GM12878 (cell line): ENCODE measurements around the gene MRGPRF. TPM values are rescaled to one million over a fixed set of nuclear protein-coding genes. Genes with fewer than 3 reads are reported as not detected.

Source experiments
- ATAC-seq: fragments of 200-7000 bp; cut with Tn5 transposase; 3 replicates; pipeline ENCODE4 v1.9.1; 2020; ENCODE audit warnings: mild to moderate bottlenecking, moderate library complexity
- BruUV-seq: library from RNA; stranded (reverse); fragments of 400-500 nt; replicated peaks from 2 replicates; lab custom pipeline; 2021; lab: Mats Ljungman, UMichigan
- CTCF ChIA-PET: fragments of 300-600 bp; sonication (Branson Sonifier 250); formaldehyde crosslinking; extraction: SDS; loops from one replicate; lab custom pipeline; 2021; ENCODE audit warnings: inconsistent platforms; lab: Yijun Ruan, JAX
- POLR2A ChIA-PET: fragments of 350-600 bp; formaldehyde crosslinking; extraction: SDS; loops from one replicate; lab custom pipeline; 2021; ENCODE audit warnings: inconsistent platforms; lab: Charles Lee
- RAD21 ChIA-PET: fragments of 300-600 bp; sonication (Branson Sonifier 250); formaldehyde crosslinking; loops from one replicate; lab custom pipeline; 2023; ENCODE audit warnings: antibody characterized with exemption; ENCODE audit not compliant: unreplicated experiment; lab: Charles Lee
- SMC1A ChIA-PET: fragments of 300-600 bp; sonication (Branson Sonifier 250); formaldehyde crosslinking; loops from one replicate; lab custom pipeline; 2023; ENCODE audit not compliant: unreplicated experiment, uncharacterized antibody; lab: Charles Lee
- DNase-seq: peaks from one replicate; pipeline ENCODE4 v3.0.0-alpha.2; 2011; ENCODE audit warnings: low read depth, low spot score
- FAIRE-seq: peaks from 3 replicates; lab custom pipeline; 2011; peaks lifted over from hg19 to GRCh38; lab: Jason Lieb, UNC
- H2AFZ ChIP-seq: 2 replicates; pipeline ENCODE4 v1.6.0; 2011; ENCODE audit warnings: low read depth, low read length, control low read depth; ENCODE audit not compliant: control insufficient read depth
- H3K27ac ChIP-seq: 2 replicates; pipeline ENCODE4 v1.5.1; 2011; ENCODE audit warnings: control low read depth; ENCODE audit not compliant: control insufficient read depth, insufficient read depth
- H3K27me3 ChIP-seq, 2 experiments: replicated peaks in 1 of 2; 2 replicates each; pipeline versions ENCODE4 v1.6.0 to v1.6.1; 2011; ENCODE audit warnings: low read length in 1 of 2; ENCODE audit not compliant: control insufficient read depth in 2 of 2, insufficient read depth in 2 of 2
- H3K36me3 ChIP-seq, 2 experiments: 2 replicates each; pipeline ENCODE4 v1.5.1; 2011; ENCODE audit warnings: low read length in 1 of 2; ENCODE audit not compliant: control insufficient read depth in 2 of 2, insufficient read depth in 2 of 2
- H3K4me1 ChIP-seq: 2 replicates; pipeline ENCODE4 v1.6.1; 2011; ENCODE audit warnings: mild to moderate bottlenecking, low read length, moderate library complexity, mixed read lengths; ENCODE audit not compliant: control insufficient read depth, insufficient read depth
- H3K4me2 ChIP-seq: 2 replicates; pipeline ENCODE4 v1.6.0; 2011; ENCODE audit warnings: control low read depth; ENCODE audit not compliant: control insufficient read depth, insufficient read depth
- H3K4me3 ChIP-seq: fragments of 200-600 bp; sonication (generic); 2 replicates; pipeline ENCODE4 v1.5.1; 2016
- H3K79me2 ChIP-seq: 2 replicates; pipeline ENCODE4 v1.6.0; 2011; ENCODE audit warnings: low read length; ENCODE audit not compliant: control insufficient read depth, insufficient read depth
- H3K9ac ChIP-seq: 2 replicates; pipeline ENCODE4 v1.8.0; 2011; ENCODE audit warnings: low read length, control low read depth, mixed read lengths; ENCODE audit not compliant: control insufficient read depth, insufficient read depth
- H3K9me3 ChIP-seq: replicated peaks from 3 replicates; pipeline ENCODE4 v1.5.1; 2011; ENCODE audit warnings: mild to moderate bottlenecking, low read length; ENCODE audit not compliant: control insufficient read depth, insufficient read depth
- H4K20me1 ChIP-seq: 2 replicates; pipeline ENCODE4 v1.6.0; 2011; ENCODE audit not compliant: control insufficient read depth, insufficient read depth
- CHD1 ChIP-seq: IDR thresholded peaks from 2 replicates; pipeline ENCODE4 v1.6.1; 2012; ENCODE audit warnings: low read depth, low read length, improper control_type of control experiment
- CHD4 ChIP-seq: fragments of 200-600 bp; sonication (generic); IDR thresholded peaks from 2 replicates; pipeline ENCODE4 v1.6.1; 2016; ENCODE audit warnings: mild to moderate bottlenecking
- CUX1 ChIP-seq: IDR thresholded peaks from 2 replicates; pipeline ENCODE4 v1.6.1; 2012; ENCODE audit warnings: improper control_type of control experiment, low read depth, low read length; ENCODE audit not compliant: insufficient replicate concordance
- DPF2 ChIP-seq: fragments of 450-650 bp; IDR thresholded peaks from 2 replicates; pipeline ENCODE4 v1.6.1; 2017; ENCODE audit warnings: mild to moderate bottlenecking
- LARP7 ChIP-seq: fragments of 450-650 bp; IDR thresholded peaks from 2 replicates; pipeline ENCODE4 v1.6.1; 2017; ENCODE audit warnings: mild to moderate bottlenecking
- ZBTB4 ChIP-seq: fragments of 450-650 bp; formaldehyde crosslinking; IDR thresholded peaks from 2 replicates; pipeline ENCODE4 v1.4.0; 2022; ENCODE audit warnings: mild to moderate bottlenecking, moderate library complexity
- in situ Hi-C: fragments of 300-500 bp; cut with MboI; formaldehyde crosslinking; loops from 9 replicates; pipeline ENCODE4 v1.14.3; 2018; ENCODE audit warnings: mixed read lengths
- intact Hi-C: fragments of 100-400 bp; cut with micrococcal nuclease; formaldehyde crosslinking; loops from one replicate; pipeline ENCODE4 v1.14.2; 2022; ENCODE audit not compliant: unreplicated experiment
- polyA plus RNA-seq, 11 experiments: library from polyadenylated mRNA; depleted of rRNA in 4 of 11; unstranded in 6 of 11; stranded (reverse) in 5 of 11; fragments of >200 nt; fragmentation: Nextera tagmentation in 4 of 11; fragmentation: Illumina TruSeq in 1 of 11; extraction: Ambion mirVana in 4 of 11; extraction: Trizol in 1 of 11; gene quantifications; 1 replicate in 1 of 11; 2 replicates in 10 of 11; pipeline versions ENCODE4 v1.2.1 to v1.2.3, GENCODE V29; 2011 to 2016; ENCODE audit warnings: inconsistent platforms in 2 of 11, missing spikeins in 2 of 11, low read depth in 1 of 11
- total RNA-seq, 4 experiments: library from RNA; depleted of rRNA in 3 of 4; stranded (reverse); fragments of >200 nt in 3 of 4; fragmentation: Illumina TruSeq in 1 of 4; extraction: Trizol in 1 of 4; gene quantifications; 2 replicates each; pipeline versions ENCODE4 v1.2.1 to v1.2.3, GENCODE V29; 2013 to 2021

Gene MRGPRF
- total and polyA plus RNA-seq, 10 of the 15 experiments (the other 5 are each of a cell fraction or from before 2014, with no cell fraction given) = not detected

GRCh38 chr11:68998390-68998911, 14.6 kb downstream of the MRGPRF start (continued):
- no peak for TF ChIP-seq CUX1
- TF ChIP-seq, all 136 proteins: peak for 0

GRCh38 chr11:68997995-68998348, 15.1 kb downstream of the MRGPRF start:
- no TSS peak for BruUV-seq
- intact Hi-C loops (no loop called here), in situ Hi-C loops (no loop called here)

More at GRCh38 chr11:68997995-68998348, 15.1 kb downstream of the MRGPRF start:
- TF ChIP-seq DPF2 (no peak), LARP7 (no peak), CHD1 (no peak), ZBTB4 (no peak), CHD4 (no peak)
- CTCF ChIA-PET = interaction anchor here (0.9 kb wide), 1 partner anchor 15 kb away, joined by 3 read pairs; the partner anchor contains the start of gene MRGPRF
- H3K79me2 ChIP-seq = no peaks in the 10 kb centered on the region
- no peak for FAIRE-seq
- H2AFZ ChIP-seq = no peak overlapping the region
- no peaks in the 10 kb centered on the region for H3K9me3 ChIP-seq
- H3K9ac ChIP-seq = no peak overlapping the region
- no peak overlapping the region for H3K4me2 ChIP-seq
- H3K36me3 ChIP-seq = no peaks in the 10 kb centered on the region
- H3K27me3 ChIP-seq = peaks cover 0 to 3% of the 10 kb centered on the region in 2 experiments; a peak in 2 of 4 replicates
- H3K27ac ChIP-seq = no peak overlapping the region
- H3K4me1 ChIP-seq = no peaks in the 10 kb centered on the region
- POLR2A ChIA-PET = no interaction called here
- RAD21 ChIA-PET = no interaction called here
- SMC1A ChIA-PET = no interaction called here
- DNase-seq = no peak
- ATAC-seq = no peak
- H4K20me1 ChIP-seq = no peaks in the 10 kb centered on the region
- H3K4me3 ChIP-seq = no peak overlapping the region
